Measurements from ENCODE around the gene SPATA21.

DNA sequence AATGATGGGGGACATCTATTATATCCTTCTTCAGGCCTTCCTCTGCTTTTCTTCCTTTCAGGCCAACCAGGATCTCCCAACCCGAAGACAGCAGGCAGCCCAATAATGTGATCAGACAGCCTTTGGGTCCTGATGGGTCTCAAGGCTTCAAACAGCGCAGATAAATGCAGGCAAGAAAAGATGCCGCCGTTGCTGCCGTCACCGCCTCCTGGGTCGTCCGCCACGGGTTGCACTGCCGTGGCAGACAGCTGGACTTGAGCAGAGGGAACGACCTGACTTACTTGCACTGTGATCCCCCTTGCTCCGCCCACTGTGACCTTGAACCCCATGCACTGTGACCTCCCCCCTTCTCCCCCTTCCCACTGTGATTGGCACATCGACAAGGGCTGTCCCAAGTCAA is 42.2 kb downstream of the SPATA21 start:
- TF ChIP-seq, protein P1, sequence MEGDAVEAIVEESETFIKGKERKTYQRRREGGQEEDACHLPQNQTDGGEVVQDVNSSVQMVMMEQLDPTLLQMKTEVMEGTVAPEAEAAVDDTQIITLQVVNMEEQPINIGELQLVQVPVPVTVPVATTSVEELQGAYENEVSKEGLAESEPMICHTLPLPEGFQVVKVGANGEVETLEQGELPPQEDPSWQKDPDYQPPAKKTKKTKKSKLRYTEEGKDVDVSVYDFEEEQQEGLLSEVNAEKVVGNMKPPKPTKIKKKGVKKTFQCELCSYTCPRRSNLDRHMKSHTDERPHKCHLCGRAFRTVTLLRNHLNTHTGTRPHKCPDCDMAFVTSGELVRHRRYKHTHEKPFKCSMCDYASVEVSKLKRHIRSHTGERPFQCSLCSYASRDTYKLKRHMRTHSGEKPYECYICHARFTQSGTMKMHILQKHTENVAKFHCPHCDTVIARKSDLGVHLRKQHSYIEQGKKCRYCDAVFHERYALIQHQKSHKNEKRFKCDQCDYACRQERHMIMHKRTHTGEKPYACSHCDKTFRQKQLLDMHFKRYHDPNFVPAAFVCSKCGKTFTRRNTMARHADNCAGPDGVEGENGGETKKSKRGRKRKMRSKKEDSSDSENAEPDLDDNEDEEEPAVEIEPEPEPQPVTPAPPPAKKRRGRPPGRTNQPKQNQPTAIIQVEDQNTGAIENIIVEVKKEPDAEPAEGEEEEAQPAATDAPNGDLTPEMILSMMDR (IDR thresholded peaks at IDR 0.05), result no peak
- TF ChIP-seq RAD21 (conservative IDR thresholded peaks at IDR 0.05 in 1 of 2, IDR thresholded peaks at IDR 0.05 in 1 of 2) (no peak), POLR2A (IDR thresholded peaks at IDR 0.05; ENCODE audit: low read length) (no peak), KDM1A (IDR thresholded peaks at IDR 0.05; ENCODE audit: low read depth) (no peak), MYC (IDR thresholded peaks at IDR 0.05; ENCODE audit: borderline replicate concordance, low read length) (no peak), JUNB (IDR thresholded peaks at IDR 0.05) (no peak), ZFP36 (IDR thresholded peaks at IDR 0.05; ENCODE audit: borderline replicate concordance, partially characterized antibody) (no peak), CHD2 (IDR thresholded peaks at IDR 0.05; ENCODE audit: low read length, partially characterized antibody) (no peak), HOXB5 (CRISPR knock-in tag; IDR thresholded peaks at IDR 0.05) (no peak)
- TF ChIP-seq, protein P2, sequence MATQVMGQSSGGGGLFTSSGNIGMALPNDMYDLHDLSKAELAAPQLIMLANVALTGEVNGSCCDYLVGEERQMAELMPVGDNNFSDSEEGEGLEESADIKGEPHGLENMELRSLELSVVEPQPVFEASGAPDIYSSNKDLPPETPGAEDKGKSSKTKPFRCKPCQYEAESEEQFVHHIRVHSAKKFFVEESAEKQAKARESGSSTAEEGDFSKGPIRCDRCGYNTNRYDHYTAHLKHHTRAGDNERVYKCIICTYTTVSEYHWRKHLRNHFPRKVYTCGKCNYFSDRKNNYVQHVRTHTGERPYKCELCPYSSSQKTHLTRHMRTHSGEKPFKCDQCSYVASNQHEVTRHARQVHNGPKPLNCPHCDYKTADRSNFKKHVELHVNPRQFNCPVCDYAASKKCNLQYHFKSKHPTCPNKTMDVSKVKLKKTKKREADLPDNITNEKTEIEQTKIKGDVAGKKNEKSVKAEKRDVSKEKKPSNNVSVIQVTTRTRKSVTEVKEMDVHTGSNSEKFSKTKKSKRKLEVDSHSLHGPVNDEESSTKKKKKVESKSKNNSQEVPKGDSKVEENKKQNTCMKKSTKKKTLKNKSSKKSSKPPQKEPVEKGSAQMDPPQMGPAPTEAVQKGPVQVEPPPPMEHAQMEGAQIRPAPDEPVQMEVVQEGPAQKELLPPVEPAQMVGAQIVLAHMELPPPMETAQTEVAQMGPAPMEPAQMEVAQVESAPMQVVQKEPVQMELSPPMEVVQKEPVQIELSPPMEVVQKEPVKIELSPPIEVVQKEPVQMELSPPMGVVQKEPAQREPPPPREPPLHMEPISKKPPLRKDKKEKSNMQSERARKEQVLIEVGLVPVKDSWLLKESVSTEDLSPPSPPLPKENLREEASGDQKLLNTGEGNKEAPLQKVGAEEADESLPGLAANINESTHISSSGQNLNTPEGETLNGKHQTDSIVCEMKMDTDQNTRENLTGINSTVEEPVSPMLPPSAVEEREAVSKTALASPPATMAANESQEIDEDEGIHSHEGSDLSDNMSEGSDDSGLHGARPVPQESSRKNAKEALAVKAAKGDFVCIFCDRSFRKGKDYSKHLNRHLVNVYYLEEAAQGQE (IDR thresholded peaks at IDR 0.05), result no peak
- TF ChIP-seq, protein P3, sequence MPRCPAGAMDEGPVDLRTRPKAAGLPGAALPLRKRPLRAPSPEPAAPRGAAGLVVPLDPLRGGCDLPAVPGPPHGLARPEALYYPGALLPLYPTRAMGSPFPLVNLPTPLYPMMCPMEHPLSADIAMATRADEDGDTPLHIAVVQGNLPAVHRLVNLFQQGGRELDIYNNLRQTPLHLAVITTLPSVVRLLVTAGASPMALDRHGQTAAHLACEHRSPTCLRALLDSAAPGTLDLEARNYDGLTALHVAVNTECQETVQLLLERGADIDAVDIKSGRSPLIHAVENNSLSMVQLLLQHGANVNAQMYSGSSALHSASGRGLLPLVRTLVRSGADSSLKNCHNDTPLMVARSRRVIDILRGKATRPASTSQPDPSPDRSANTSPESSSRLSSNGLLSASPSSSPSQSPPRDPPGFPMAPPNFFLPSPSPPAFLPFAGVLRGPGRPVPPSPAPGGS (IDR thresholded peaks at IDR 0.05), result no peak
